Islet of Langerhans (tissue), 1 donor: ENCODE results near the gene MOB3C.

ENCODE experiments used
- FAIRE-seq: peaks from one replicate; lab custom pipeline; 2011; peaks lifted over from hg19 to GRCh38; lab: Jason Lieb, UNC

Gene MOB3C

GRCh38 chr1:46571691-46572225 lies 44.9 kb downstream of the MOB3C start:
- no peak for FAIRE-seq

DNA sequence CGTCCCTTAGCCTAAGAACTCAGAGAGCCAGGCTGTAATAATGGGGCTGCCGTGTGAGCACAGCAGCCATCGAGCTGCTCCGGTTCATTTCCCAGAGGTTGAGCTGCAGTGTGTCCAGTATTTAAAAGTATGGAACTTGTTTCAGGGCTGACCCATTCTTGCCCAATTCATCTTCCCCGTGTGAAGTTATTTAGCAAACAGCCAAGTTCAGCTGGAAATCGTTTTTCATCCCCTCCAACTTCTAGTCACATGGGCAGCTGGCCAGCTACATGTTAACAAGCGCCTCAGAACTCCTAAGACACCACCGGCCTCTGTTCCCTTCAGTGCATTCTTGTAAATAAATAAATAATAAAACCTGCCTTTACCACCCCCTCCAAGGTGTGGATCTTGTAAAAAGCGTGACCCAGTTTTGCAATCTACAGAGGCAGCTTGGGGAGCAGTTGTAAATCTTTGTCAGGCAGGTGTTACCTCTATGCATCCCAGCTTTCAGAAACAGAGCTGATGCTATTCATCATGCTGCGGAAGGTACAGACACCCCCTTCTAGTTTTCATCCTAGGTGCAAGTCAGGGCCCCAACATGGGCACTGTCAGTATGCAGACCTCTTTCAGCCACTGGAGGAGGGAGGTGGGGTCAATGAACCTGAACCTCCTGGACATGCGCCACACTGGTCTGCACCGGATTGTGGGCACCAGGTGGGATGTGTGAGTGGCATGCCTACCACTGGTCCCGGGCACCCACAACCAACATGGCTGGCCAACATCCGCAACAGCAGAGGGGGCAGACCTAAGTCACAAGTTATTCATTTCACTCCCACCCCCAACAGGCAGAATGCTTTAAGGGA lies 46.5 kb downstream of the MOB3C start:
- no peak for FAIRE-seq

DNA sequence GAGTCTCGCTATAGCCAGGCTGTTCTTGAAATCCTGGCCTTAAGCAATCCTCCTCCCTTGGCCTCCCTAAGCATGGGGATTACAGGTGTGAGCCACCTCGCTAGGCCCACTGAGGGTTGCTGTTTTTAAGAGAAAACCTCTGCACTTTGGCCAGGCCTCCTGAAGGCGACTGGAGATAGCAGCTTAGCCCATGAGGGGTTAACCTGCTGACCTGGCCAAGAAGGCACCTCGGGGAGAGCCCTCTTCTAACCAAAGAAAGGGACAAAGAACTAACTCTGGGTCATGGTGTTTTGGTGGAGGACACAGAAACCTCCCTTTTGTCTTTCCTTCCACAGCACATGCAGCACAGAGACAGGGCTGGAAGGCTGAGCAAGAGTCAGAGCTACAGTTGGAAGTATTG lies 47.5 kb downstream of the MOB3C start:
- FAIRE-seq: no peak

DNA sequence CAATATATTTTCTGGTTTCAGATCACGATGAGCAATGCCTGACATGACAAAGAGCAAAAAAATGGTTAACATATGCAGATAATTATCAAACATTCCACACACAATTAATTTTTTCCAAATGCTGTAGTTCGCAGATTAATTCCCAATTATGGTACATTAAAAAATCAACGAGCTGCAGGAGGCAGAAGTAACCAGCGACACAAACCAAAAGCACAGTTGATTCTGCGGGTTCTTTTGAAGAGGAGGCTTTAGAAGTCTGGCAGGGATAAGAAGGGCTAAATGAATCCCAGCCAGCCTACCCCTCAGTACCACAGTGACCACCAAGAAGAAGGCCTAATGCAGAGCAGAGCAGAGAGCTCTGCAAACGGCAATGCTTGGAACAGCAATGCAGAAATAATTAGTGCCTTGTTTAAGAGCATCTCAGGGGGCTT lies 48.1 kb downstream of the MOB3C start:
- FAIRE-seq: no peak

- FAIRE-seq: no peak
Observed at GRCh38 chr1:46563341-46563740, 53.3 kb downstream of the MOB3C start.

DNA sequence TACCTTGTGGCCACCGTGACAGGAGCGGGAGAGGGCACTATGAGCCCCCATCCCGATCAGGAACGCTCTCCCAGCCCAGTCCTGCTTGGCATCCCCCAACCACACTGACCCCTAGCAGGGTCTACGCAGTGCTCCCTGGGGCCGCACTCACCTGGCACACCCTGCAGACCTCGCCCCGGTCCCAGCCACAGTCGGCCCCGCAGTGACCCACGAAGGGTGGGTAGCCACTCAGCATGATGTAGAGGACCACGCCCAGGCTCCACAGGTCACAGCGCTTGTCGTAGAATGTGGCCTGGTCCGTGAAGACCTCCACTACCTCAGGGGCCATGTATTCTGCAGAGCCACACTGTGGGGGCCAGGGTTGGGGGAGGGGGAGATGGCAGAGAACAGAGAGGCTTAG lies 54.1 kb downstream of the MOB3C start:
- FAIRE-seq: no peak

GRCh38 chr1:46558966-46559365 lies 57.6 kb downstream of the MOB3C start:
- FAIRE-seq: no peak

GRCh38 chr1:46558141-46558963 lies 58.3 kb downstream of the MOB3C start:
- no peak for FAIRE-seq
